Activated CD8-positive, alpha-beta T cell treated with anti-CD3 and anti-CD28 coated beads, Interleukin-2, amount 10 ng/mL, durations not matched to agents 7 days and 5 days (primary cell): ENCODE results near the gene ERN2. TPM values are rescaled to one million over a fixed set of nuclear protein-coding genes. Genes with fewer than 3 reads are reported as not detected.

ENCODE experiments used
- ATAC-seq: fragments of 150-1000 bp; cut with Tn5 transposase; one replicate; pipeline ENCODE4 v1.10.0; 2021; ENCODE audit warnings: moderate library complexity
- CTCF ChIA-PET: fragments of 350-600 bp; sonication (Branson Sonifier 250); formaldehyde crosslinking; loops from one replicate; lab custom pipeline; 2021; ENCODE audit warnings: antibody characterized with exemption; lab: Charles Lee
- POLR2A ChIA-PET: fragments of 350-600 bp; sonication (Branson Sonifier 250); formaldehyde crosslinking; loops from one replicate; lab custom pipeline; 2021; ENCODE audit warnings: antibody characterized with exemption; lab: Charles Lee
- DNase-seq: peaks from one replicate; pipeline ENCODE4 v3.0.0-alpha.2; 2020
- H3K27ac Mint-ChIP-seq: one replicate; pipeline ENCODE4 v1.8.0; 2021; ENCODE audit warnings: mild to moderate bottlenecking, mixed read lengths
- H3K27me3 Mint-ChIP-seq: one replicate; pipeline ENCODE4 v1.8.0; 2021; ENCODE audit warnings: low read depth, mixed read lengths
- H3K36me3 Mint-ChIP-seq: one replicate; pipeline ENCODE4 v1.8.0; 2021; ENCODE audit warnings: low read depth, mixed read lengths
- H3K4me1 Mint-ChIP-seq: one replicate; pipeline ENCODE4 v1.8.0; 2021; ENCODE audit warnings: low read depth, mixed read lengths
- H3K4me3 Mint-ChIP-seq: one replicate; pipeline ENCODE4 v1.8.0; 2021; ENCODE audit warnings: mild to moderate bottlenecking, mixed read lengths
- H3K9me3 Mint-ChIP-seq: one replicate; pipeline ENCODE4 v1.8.0; 2022; ENCODE audit warnings: mixed read lengths; ENCODE audit not compliant: insufficient read depth
- total RNA-seq, 2 experiments: library from RNA; stranded (reverse); gene quantifications; one replicate each; pipeline ENCODE4 v1.2.3, GENCODE V29; 2021

ERN2 gene
- total RNA-seq, 2 experiments from 2014 or later = not detected

DNA sequence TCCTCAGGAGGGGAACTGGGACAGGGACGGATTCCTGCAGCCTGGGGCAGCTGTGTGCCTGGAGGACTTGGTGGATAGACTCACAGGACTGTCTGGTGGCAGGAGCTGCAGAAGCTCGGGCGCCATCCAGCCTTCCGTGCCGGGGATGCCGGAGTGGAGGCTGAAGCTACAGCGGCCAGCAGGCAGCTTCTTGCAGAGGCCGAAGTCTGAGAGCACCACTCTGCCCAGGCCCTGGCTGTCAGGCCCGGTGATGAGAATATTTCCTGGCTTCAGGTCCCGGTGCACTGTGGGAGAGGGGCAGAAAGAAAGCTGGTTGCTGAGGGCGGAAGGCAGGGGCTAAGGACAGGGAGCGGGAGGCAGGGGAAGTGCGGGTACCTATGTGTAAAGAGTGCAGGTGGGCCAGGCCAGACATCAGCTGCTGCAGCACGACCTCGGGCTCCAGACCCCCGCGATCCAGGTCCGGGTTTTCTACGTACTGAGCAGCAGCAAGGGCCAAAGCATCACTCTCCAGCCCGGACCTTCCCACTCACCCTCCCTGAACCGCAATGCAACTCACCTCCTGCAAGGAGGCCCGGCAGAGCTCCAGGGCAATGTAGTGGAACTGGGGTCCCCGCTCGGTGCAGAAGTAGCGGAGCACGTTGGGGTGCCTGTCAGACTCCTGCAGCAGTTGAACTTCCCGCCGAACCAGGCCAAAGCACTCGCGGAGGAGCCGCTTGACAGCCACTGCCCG, 18.2 kb downstream of the ERN2 start:
- POLR2A ChIA-PET = interaction anchor here (1.2 kb wide), 1 partner anchor 16 kb away, joined by 4 read pairs; the partner anchor contains the start of gene PLK1
- H3K4me3 Mint-ChIP-seq = no peak overlapping the region
- peaks cover 16% of the 10 kb centered on the region for H3K4me1 Mint-ChIP-seq
- ATAC-seq (no peak), DNase-seq (no peak)
- no peak overlapping the region for H3K27ac Mint-ChIP-seq
- H3K9me3 Mint-ChIP-seq = no peaks in the 10 kb centered on the region
- no peaks in the 10 kb centered on the region for H3K27me3 Mint-ChIP-seq
- CTCF ChIA-PET = no interaction called here
- peaks cover 20% of the 10 kb centered on the region for H3K36me3 Mint-ChIP-seq

DNA sequence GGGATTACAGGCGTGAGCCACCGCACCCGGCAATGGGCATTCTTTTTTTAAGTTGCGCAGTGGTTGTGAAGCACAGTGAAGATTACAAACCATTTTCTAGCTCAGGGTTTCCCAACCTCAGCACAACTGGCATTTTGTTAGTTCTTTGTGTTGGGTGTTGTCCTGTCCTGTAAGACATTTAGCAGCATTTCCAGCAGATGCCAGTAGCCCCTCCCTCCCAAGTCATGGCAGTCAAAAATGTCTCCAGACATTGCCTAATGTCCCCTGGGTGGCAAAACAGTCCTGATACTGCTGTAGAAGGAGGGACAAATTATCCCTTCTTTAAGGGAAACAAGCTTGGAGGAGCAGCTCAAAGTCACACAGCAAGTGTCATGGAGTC, 18.8 kb downstream of the ERN2 start:
- no peaks in the 10 kb centered on the region for H3K9me3 Mint-ChIP-seq
- POLR2A ChIA-PET = interaction anchor here (1.0 to 1.2 kb wide), 2 partner anchors 12 to 16 kb away, joined by 3 to 4 read pairs; partner anchors contain the start of gene PLK1
- CTCF ChIA-PET = no interaction called here
- peaks cover 15% of the 10 kb centered on the region for H3K4me1 Mint-ChIP-seq
- no peak overlapping the region for H3K4me3 Mint-ChIP-seq
- DNase-seq (no peak), ATAC-seq (no peak)
- no peaks in the 10 kb centered on the region for H3K27me3 Mint-ChIP-seq
- H3K36me3 Mint-ChIP-seq = peaks cover 26% of the 10 kb centered on the region
- no peak overlapping the region for H3K27ac Mint-ChIP-seq

DNA sequence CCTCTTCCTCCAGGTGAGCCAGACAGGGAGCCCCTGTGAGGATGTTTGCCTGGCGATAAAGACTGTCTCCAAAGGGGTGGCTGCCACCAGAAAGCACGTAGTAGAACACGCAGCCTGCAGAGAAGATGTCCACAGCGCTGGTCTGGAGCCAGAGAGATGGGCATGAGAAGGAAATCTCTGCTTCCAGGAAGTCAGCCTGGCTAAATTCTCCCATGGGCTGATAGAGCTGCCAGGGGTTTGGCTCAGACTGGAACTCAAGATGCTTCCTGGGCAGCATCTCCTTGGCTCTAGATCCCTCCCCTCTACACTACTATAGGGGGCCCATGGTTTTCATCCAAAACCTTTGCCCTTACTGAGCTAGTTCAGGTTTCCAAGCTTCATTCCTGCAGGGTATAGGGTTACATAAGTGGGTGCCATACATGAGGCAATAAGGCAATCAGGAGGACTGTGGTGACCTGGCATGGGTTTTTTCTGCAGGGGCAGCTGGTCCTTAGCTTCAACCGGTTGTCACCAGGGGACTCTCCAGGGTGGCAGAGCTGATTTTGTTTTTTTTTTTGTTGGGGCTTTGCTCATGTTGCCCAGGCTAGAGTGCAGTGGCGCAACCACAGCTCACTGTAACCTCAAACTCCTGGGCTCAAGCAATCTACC, 20.7 kb downstream of the ERN2 start:
- POLR2A ChIA-PET = interaction anchor here (0.6 kb wide), 1 partner anchor 318 kb away, joined by 3 read pairs; no protein-coding TSS in a partner anchor
- CTCF ChIA-PET = interaction anchor here (1.1 kb wide), 1 partner anchor 9 kb away, joined by 3 read pairs; no protein-coding TSS in a partner anchor
- H3K9me3 Mint-ChIP-seq = no peaks in the 10 kb centered on the region
- H3K4me3 Mint-ChIP-seq = no peak overlapping the region
- no peak overlapping the region for H3K27ac Mint-ChIP-seq
- no peaks in the 10 kb centered on the region for H3K27me3 Mint-ChIP-seq
- DNase-seq (no peak), ATAC-seq (no peak)
- H3K36me3 Mint-ChIP-seq = peaks cover 45% of the 10 kb centered on the region
- H3K4me1 Mint-ChIP-seq = peaks cover 8% of the 10 kb centered on the region

DNA sequence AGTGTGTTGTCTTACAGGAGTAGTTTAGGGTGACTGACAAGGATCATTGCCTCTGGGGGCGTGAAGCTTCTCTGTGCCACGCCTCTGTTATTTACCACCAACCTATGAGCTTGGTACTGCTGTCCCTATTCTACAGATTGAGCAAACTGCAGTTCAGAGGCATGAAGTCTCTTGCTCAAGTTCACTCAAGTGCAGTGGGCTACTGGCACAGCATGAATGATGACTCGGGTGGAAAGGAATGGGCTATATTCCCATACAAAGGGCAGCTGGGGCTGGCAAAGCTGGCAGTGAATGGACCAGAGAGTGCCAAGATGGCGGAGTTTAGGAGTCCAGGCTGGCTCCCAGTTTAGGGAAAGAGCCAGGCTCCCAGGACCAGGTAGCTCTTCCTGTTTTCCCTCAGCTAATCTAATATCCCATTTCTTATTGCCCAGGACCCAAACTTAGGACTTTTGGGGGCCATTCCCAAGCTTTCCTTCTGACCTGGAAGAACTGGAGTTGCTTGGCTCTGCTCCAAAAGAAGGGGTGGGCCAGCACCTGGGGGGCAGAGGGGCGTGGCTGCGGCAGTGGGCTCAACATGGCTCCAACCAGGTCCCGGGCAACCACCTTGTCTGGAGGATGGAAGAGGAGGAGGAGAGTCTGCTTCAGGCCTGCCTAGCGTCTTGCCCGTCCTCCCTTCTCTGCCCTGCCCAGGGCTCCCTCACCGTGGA, 21.4 kb downstream of the ERN2 start:
- H3K27ac Mint-ChIP-seq = no peak overlapping the region
- H3K36me3 Mint-ChIP-seq = peaks cover 51% of the 10 kb centered on the region
- no peaks in the 10 kb centered on the region for H3K27me3 Mint-ChIP-seq
- no peak overlapping the region for H3K4me3 Mint-ChIP-seq
- CTCF ChIA-PET = no interaction called here
- ATAC-seq = no peak
- no peak for DNase-seq
- no peaks in the 10 kb centered on the region for H3K9me3 Mint-ChIP-seq
- peaks cover 8% of the 10 kb centered on the region for H3K4me1 Mint-ChIP-seq
- POLR2A ChIA-PET = interaction anchor here (0.6 to 2.0 kb wide), 2 partner anchors 14 to 319 kb away, joined by 3 to 6 read pairs; no protein-coding TSS in a partner anchor

DNA sequence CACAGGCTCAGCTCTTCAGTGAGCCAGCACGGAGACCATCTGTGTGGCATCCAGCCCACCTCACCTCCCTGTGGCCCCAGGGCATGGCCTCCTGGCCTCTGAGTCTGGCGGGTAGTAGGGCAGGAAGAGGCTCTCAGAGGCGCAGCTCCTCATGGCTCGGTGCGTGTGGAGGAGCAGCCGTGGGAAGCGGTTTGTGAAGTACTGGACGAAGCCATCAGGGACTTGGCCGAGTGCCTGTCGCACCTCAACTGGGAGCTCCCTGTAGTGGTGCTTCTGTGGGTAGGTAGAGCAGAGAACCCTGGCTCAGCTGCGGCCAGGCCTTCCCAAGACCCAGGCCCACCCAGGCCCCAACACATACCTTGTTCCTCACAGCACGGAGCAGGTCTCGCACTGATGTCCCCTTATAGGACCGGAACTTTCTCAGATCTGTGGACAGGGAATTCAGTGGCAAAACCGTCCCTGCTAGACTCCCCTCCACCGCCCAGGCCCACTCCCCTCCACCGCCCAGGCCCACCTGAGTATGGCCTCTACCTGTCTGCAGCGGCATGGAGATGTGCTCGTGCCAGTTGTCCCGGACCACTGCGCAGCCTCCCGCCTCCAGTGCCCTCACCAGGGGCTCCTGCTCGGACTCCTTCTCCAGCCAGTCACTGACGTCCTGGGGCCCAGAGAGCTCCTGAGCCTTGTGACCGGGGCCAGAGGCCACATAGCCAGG, 22.1 kb downstream of the ERN2 start:
- H3K4me1 Mint-ChIP-seq = peaks cover 8% of the 10 kb centered on the region
- CTCF ChIA-PET = no interaction called here
- ATAC-seq = no peak
- H3K9me3 Mint-ChIP-seq = no peaks in the 10 kb centered on the region
- no peak overlapping the region for H3K4me3 Mint-ChIP-seq
- peaks cover 55% of the 10 kb centered on the region for H3K36me3 Mint-ChIP-seq
- DNase-seq = no peak
- POLR2A ChIA-PET = interaction anchor here (2.0 kb wide), 1 partner anchor 13 kb away, joined by 6 read pairs; no protein-coding TSS in a partner anchor
- no peak overlapping the region for H3K27ac Mint-ChIP-seq
- no peaks in the 10 kb centered on the region for H3K27me3 Mint-ChIP-seq

DNA sequence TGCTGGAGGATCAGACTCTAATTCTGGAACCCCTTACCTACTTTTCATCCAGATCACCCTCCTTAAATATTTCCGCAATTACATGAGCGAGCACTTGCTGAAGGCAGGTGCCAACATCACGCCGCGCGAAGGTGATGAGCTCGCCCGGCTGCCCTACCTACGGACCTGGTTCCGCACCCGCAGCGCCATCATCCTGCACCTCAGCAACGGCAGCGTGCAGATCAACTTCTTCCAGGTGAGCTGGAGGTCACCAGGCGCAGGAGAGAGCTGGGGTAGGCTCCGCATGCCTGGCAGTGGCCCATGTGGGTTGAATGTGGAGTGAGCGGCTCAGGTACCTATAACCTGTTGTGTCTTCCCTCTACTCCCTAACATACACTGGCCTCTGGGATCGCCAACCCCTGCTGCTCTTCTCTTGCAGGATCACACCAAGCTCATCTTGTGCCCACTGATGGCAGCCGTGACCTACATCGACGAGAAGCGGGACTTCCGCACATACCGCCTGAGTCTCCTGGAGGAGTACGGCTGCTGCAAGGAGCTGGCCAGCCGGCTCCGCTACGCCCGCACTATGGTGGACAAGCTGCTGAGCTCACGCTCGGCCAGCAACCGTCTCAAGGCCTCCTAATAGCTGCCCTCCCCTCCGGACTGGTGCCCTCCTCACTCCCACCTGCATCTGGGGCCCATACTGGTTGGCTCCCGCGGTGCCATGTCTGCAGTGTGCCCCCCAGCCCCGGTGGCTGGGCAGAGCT, 23.4 kb downstream of the ERN2 start:
- Mint-ChIP-seq H3K4me3 (no peak overlapping the region), H3K4me1 (peaks cover 11% of the 10 kb centered on the region), H3K36me3 (peaks cover 65% of the 10 kb centered on the region), H3K9me3 (no peaks in the 10 kb centered on the region), H3K27ac (no peak overlapping the region), H3K27me3 (no peaks in the 10 kb centered on the region)
- ChIA-PET POLR2A (interaction anchor here (1.1 to 2.0 kb wide), 2 partner anchors 12 kb away, joined by 3 to 6 read pairs; no protein-coding TSS in a partner anchor), CTCF (no interaction called here)
- DNase-seq (no peak), ATAC-seq (no peak)

DNA sequence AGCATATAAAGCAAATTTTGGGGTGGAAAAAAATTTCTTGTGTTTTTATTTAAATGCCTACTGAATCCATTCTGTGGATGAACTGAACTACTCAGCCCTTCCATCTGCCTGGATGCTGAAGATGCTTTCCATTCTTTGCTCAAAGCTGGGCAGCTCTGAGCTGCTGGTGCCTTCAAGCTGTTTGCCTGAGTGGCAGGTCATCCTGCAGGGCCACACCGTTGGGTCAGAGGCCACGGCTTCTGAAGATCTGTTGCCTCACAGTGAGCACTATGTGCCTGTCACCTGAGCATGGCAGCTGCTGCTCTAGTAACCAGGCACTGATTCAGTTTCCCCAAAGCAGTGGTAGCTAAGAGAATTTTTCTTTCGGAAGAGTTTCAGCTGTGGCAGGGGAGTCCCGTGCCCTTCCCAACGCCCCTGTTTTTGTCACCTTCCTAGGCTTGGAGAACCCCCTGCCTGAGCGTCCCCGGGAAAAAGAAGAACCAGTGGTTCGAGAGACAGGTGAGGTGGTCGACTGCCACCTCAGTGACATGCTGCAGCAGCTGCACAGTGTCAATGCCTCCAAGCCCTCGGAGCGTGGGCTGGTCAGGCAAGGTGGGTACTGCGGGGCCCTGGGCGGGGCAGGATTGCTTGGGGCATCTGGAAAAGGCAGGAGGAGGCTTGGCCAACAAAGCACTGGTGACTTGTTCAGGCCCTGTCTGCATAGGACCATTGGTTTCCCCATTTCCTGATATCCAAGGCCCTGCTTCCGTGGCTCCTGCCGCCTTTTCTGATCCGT, 25.8 kb downstream of the ERN2 start:
- CTCF ChIA-PET = no interaction called here
- H3K36me3 Mint-ChIP-seq = peaks cover 82% of the 10 kb centered on the region

DNA sequence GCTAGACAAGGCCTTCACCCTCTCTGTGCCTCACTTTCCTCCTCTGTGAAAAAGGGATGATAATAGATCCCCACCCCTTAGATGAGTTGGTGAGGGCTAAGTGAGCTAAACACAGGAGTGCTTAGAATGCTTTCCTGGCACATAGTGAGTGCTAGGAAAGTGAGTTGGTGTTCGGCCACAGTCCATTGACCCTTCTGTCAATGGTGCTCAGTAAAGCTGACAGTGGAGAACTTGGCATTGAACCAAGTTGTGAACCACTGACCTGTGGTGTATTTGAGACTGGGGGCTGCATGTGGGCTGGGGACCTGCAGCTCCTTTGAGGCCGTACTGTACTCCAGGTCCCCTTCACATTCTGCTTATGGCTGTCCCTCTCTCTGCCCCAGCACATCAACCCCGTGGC, 29.5 kb downstream of the ERN2 start:
- Mint-ChIP-seq H3K4me3 (no peak overlapping the region), H3K4me1 (peaks cover 39% of the 10 kb centered on the region), H3K9me3 (no peaks in the 10 kb centered on the region), H3K27ac (peak overlapping the region; percentile 64), H3K36me3 (peaks cover 82% of the 10 kb centered on the region), H3K27me3 (no peaks in the 10 kb centered on the region)
- ChIA-PET POLR2A (no interaction called here), CTCF (no interaction called here)
- ATAC-seq = no peak
- no peak for DNase-seq

More for the DNA sequence above, 25.8 kb downstream of the ERN2 start:
- no peak for ATAC-seq
- POLR2A ChIA-PET = no interaction called here
- Mint-ChIP-seq H3K9me3 (no peaks in the 10 kb centered on the region), H3K4me3 (no peak overlapping the region), H3K4me1 (peaks cover 15% of the 10 kb centered on the region), H3K27ac (no peak overlapping the region), H3K27me3 (no peaks in the 10 kb centered on the region)
- DNase-seq = no peak

DNA sequence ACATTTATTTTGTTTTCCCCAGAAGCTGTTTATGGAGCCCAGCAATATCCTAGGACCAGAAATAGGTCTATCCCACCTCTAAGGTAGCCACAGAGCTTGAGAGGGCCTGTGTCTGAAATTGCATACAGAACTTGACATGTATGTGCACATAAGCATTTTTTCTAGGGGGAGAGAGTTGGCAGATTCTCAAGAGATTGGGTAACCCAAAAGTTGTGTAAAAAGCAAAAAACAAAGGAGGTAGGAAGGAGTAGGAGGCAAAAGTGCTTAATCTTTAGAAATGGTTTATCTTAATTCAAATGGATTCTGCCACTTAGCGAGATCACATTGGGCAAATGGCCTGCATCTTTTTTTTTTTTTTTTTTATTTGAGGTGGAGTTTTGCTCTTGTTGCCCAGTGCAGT, 30.8 kb downstream of the ERN2 start:
- CTCF ChIA-PET = no interaction called here
- POLR2A ChIA-PET = no interaction called here
- ATAC-seq = no peak
- peaks cover 72% of the 10 kb centered on the region for H3K36me3 Mint-ChIP-seq
- H3K4me1 Mint-ChIP-seq = peaks cover 47% of the 10 kb centered on the region
- no peak for DNase-seq
- H3K9me3 Mint-ChIP-seq = no peaks in the 10 kb centered on the region
- no peak overlapping the region for H3K4me3 Mint-ChIP-seq
- H3K27me3 Mint-ChIP-seq = no peaks in the 10 kb centered on the region
- peak overlapping the region; percentile 18 for H3K27ac Mint-ChIP-seq

DNA sequence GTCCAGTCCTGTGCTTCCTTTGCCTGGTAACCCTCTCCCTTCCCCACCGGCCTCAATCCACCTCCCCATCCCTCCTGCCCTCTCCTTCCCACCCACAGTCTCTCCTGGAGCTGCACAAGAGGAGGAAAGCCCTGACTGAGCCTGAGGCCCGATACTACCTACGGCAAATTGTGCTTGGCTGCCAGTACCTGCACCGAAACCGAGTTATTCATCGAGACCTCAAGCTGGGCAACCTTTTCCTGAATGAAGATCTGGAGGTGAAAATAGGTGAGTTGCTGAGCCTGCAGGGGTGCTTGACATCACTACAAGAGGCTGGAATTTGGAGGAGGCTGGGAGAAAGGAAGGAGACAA, 33.1 kb downstream of the ERN2 start:
- ATAC-seq = no peak
- H3K4me3 Mint-ChIP-seq = peak overlapping the region; percentile 96
- CTCF ChIA-PET = interaction anchor here (1.1 to 1.6 kb wide), 2 partner anchors 14 to 40 kb away, joined by 3 to 4 read pairs; no protein-coding TSS in a partner anchor
- H3K4me1 Mint-ChIP-seq = peaks cover 42% of the 10 kb centered on the region
- POLR2A ChIA-PET = interaction anchor here (0.7 to 2.6 kb wide), 5 partner anchors 9 to 123 kb away, joined by 3 to 11 read pairs (median 3); partner anchors contain the start of genes DCTN5, EARS2, PALB2 and UBFD1
- H3K36me3 Mint-ChIP-seq = peaks cover 61% of the 10 kb centered on the region
- H3K27ac Mint-ChIP-seq = peak overlapping the region; percentile 84
- no peaks in the 10 kb centered on the region for H3K9me3 Mint-ChIP-seq
- no peaks in the 10 kb centered on the region for H3K27me3 Mint-ChIP-seq
- DNase-seq = no peak
